Colonic mucosa (tissue), 4 donors: ENCODE measurements around the gene PALMD. TPM values are rescaled to one million over a fixed set of nuclear protein-coding genes. Genes with fewer than 3 reads are reported as not detected.

Experiments
- DNase-seq: peaks from one replicate; pipeline ENCODE4 v3.0.0-alpha.2; 2020
- H3K27ac ChIP-seq: fragments of 200-600 bp; one replicate; pipeline ENCODE4 v1.8.0; 2021
- H3K27me3 ChIP-seq: fragments of 200-600 bp; one replicate; pipeline ENCODE4 v1.8.0; 2021
- H3K36me3 ChIP-seq: fragments of 200-600 bp; one replicate; pipeline ENCODE4 v1.8.0; 2021
- H3K4me1 ChIP-seq: fragments of 200-600 bp; one replicate; pipeline ENCODE4 v1.8.0; 2021; ENCODE audit warnings: mild to moderate bottlenecking
- H3K4me3 ChIP-seq: fragments of 200-600 bp; one replicate; pipeline ENCODE4 v1.8.0; 2021
- H3K9ac ChIP-seq, 2 donors: one replicate each; pipeline ENCODE4 v1.7.0; 2013; ENCODE audit warnings: control low read depth in 2 of 2, low read depth in 2 of 2, low read length in 2 of 2
- H3K9me3 ChIP-seq: fragments of 200-600 bp; one replicate; pipeline ENCODE4 v1.8.0; 2021
- intact Hi-C: fragments of 100-400 bp; cut with DNase I; formaldehyde crosslinking; loops from one replicate; pipeline ENCODE4 v1.14.1; 2022
- total RNA-seq, 2 donors: library from RNA; stranded (reverse); fragmentation: NEBNext Ultra II Directional in 1 of 2; extraction: Animal tissue kit (Norgen Biotek cat#: 25700) in 1 of 2; gene quantifications; one replicate each; pipeline ENCODE4 v1.2.1, GENCODE V29; 2021
- TF ChIP-seq, protein P1 (sequence below): fragments of 200-600 bp; IDR thresholded peaks from one replicate; pipeline ENCODE4 v1.8.0; 2022; ENCODE audit warnings: antibody characterized with exemption, mild to moderate bottlenecking
- donor health status: healthy.
- donor health status: DM: no; HTN: no; CAD: no.
- donor health status: DM: no; HTN: no; CAD: no.

PALMD gene
- total RNA-seq, 2 donors from 2014 or later: 1.4 to 2.2 TPM

DNA sequence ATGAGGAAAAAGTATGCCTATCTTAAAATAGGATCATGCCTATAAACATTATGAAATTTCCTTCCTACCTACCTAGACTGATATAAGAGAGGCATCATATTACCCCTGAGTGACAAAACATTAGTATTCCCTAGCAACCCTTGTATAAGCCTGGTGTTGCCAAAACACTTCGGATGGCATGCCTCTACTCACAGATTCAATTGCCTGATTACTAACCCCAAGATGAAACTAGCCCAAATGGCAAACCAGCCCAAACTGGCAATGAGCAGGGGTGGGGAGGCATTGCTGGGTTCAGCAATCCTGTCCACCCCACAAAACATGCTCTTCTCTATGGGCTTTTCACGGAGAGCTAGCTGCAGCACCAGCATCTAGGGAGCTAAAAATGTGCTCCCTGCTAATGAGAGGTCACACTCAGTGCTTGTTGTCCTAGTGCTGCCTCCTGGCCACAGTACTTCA lies 13.9 kb downstream of the PALMD start:
- Histone ChIP-seq H3K4me3 (no peak overlapping the region), H3K9ac (no peak overlapping the region), H3K27ac (no peak overlapping the region), H3K36me3 (no peaks in the 10 kb centered on the region), H3K4me1 (no peaks in the 10 kb centered on the region), H3K27me3 (no peaks in the 10 kb centered on the region), H3K9me3 (no peaks in the 10 kb centered on the region)
- TF ChIP-seq, protein P1, sequence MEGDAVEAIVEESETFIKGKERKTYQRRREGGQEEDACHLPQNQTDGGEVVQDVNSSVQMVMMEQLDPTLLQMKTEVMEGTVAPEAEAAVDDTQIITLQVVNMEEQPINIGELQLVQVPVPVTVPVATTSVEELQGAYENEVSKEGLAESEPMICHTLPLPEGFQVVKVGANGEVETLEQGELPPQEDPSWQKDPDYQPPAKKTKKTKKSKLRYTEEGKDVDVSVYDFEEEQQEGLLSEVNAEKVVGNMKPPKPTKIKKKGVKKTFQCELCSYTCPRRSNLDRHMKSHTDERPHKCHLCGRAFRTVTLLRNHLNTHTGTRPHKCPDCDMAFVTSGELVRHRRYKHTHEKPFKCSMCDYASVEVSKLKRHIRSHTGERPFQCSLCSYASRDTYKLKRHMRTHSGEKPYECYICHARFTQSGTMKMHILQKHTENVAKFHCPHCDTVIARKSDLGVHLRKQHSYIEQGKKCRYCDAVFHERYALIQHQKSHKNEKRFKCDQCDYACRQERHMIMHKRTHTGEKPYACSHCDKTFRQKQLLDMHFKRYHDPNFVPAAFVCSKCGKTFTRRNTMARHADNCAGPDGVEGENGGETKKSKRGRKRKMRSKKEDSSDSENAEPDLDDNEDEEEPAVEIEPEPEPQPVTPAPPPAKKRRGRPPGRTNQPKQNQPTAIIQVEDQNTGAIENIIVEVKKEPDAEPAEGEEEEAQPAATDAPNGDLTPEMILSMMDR: no peak
- intact Hi-C loops: no loop called here
- DNase-seq: no peak

DNA sequence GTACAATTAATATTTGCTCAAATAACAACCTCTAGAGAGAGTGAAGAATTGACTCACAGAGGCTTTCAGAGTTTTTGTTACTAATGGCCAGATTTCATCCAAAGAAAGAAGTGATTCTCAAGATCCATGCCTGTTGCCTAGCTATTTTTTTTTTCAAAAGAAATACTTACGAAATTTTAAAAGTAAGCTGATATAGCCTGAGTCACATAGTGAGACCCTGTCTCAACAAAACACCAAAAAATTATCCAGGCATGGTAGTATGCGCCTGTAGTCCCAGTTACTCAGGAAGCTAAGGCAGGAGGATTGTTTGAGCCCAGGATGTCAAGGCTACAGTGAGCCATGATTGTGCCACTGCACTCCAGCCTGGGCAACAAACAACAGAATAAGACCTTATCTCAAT lies 14.6 kb downstream of the PALMD start:
- Histone ChIP-seq H3K9ac (no peak overlapping the region), H3K27me3 (no peaks in the 10 kb centered on the region), H3K36me3 (no peaks in the 10 kb centered on the region), H3K4me3 (no peak overlapping the region), H3K4me1 (no peaks in the 10 kb centered on the region), H3K9me3 (no peaks in the 10 kb centered on the region), H3K27ac (no peak overlapping the region)
- no peak for DNase-seq
- TF ChIP-seq, protein P1: no peak
- intact Hi-C loops: no loop called here

DNA sequence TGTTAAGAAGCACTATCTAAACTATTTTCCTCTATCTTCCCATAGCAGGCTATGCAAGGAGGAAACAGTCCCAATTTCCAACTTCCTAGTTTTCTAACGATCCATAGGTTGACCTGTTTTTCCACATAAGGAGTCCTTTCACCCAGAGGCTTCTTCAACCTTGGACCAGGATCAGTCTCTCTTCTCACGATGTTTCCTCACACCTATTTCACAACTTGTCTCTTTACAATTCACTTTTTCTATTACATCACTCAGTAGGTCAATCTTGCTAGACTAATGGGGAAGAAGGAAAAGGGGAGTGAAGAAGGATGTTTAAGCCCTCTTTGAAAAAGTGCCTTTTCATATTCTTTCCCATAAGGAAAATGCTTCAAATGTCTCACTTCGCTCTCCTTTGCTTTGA lies 15.9 kb downstream of the PALMD start:
- no peaks in the 10 kb centered on the region for H3K4me1 ChIP-seq
- intact Hi-C loops: no loop called here
- TF ChIP-seq, protein P1: no peak
- no peaks in the 10 kb centered on the region for H3K27me3 ChIP-seq
- no peak overlapping the region for H3K9ac ChIP-seq
- H3K36me3 ChIP-seq: no peaks in the 10 kb centered on the region
- DNase-seq: no peak
- H3K27ac ChIP-seq: no peak overlapping the region
- no peak overlapping the region for H3K4me3 ChIP-seq
- H3K9me3 ChIP-seq: no peaks in the 10 kb centered on the region

DNA sequence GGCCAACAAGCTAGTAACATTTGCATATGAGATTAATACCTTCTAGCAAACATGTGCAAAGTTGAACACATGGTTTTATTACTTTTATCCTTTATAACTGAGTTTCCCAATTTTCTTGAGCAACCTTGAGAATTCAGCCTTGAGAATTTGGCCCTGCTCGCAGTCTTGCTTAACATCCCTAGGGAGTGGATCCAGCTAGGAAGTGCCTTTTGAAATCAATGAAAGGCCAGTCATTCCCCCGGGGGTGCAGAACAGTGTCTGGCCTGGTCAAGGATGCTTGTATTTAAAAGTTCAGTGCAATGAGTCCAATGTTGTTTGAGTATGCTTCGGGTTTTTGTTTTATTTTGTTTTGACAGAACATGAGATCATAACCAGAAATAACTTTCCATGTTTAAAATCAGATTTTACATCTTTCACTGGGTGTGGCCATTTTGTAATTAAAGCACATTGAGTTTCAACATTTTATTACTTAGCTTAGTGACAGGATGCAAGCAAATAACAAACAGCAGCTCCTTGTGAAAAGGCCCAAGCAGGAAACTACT lies 16.7 kb downstream of the PALMD start:
- Histone ChIP-seq H3K27ac (no peak overlapping the region), H3K36me3 (no peaks in the 10 kb centered on the region)
- intact Hi-C loops: no loop called here

DNA sequence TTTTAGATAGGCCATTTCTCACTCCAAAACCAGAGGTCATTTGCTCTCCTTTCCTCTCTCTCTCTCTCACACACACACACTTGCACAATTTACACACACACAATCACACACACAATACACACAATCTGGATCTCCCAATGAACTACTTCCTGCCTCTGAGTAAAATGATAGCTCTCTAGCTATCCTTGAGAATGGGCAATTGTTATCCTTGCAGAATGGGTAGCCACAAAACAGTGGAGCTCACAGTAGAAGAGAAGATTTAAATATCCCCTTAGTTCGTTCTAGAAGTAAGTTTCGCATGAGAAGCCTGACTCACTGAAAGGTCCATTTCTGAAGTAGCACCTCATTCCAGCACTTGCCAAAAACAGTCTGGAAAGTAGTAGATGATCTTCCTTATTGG lies 17.6 kb downstream of the PALMD start:
- DNase-seq: no peak
- Histone ChIP-seq H3K9me3 (no peaks in the 10 kb centered on the region), H3K9ac (no peak overlapping the region), H3K27me3 (no peaks in the 10 kb centered on the region), H3K4me3 (no peak overlapping the region), H3K4me1 (no peaks in the 10 kb centered on the region), H3K27ac (no peak overlapping the region), H3K36me3 (no peaks in the 10 kb centered on the region)
- TF ChIP-seq, protein P1: no peak
- intact Hi-C loops: no loop called here

More for the DNA sequence above, 16.7 kb downstream of the PALMD start:
- Histone ChIP-seq H3K9me3 (no peaks in the 10 kb centered on the region), H3K4me1 (no peaks in the 10 kb centered on the region), H3K4me3 (no peak overlapping the region), H3K9ac (no peak overlapping the region), H3K27me3 (no peaks in the 10 kb centered on the region)
- TF ChIP-seq, protein P1: no peak
- peak; percentile 30 for DNase-seq
